Right kidney (tissue), 9 donors: ENCODE data around the gene RXFP2.

Experiments
- DNase-seq: peaks from one replicate; pipeline ENCODE4 v3.0.0-alpha.2; 2016
- long read RNA-seq, 8 donors: transcript quantifications; one replicate each; lab custom pipeline, GENCODE V29; 2026

The RXFP2 gene, protein sequence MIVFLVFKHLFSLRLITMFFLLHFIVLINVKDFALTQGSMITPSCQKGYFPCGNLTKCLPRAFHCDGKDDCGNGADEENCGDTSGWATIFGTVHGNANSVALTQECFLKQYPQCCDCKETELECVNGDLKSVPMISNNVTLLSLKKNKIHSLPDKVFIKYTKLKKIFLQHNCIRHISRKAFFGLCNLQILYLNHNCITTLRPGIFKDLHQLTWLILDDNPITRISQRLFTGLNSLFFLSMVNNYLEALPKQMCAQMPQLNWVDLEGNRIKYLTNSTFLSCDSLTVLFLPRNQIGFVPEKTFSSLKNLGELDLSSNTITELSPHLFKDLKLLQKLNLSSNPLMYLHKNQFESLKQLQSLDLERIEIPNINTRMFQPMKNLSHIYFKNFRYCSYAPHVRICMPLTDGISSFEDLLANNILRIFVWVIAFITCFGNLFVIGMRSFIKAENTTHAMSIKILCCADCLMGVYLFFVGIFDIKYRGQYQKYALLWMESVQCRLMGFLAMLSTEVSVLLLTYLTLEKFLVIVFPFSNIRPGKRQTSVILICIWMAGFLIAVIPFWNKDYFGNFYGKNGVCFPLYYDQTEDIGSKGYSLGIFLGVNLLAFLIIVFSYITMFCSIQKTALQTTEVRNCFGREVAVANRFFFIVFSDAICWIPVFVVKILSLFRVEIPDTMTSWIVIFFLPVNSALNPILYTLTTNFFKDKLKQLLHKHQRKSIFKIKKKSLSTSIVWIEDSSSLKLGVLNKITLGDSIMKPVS
- long read RNA-seq, donor 1: 0 reads
- long read RNA-seq, donor 2: 0 reads
- long read RNA-seq, donor 3: 0 reads
- long read RNA-seq, donor 4: 0 reads
- long read RNA-seq, donor 5: 0 reads
- long read RNA-seq, donor 6: 0 reads
- long read RNA-seq, donor 7: 0 reads
- long read RNA-seq, donor 8: 0 reads

DNA sequence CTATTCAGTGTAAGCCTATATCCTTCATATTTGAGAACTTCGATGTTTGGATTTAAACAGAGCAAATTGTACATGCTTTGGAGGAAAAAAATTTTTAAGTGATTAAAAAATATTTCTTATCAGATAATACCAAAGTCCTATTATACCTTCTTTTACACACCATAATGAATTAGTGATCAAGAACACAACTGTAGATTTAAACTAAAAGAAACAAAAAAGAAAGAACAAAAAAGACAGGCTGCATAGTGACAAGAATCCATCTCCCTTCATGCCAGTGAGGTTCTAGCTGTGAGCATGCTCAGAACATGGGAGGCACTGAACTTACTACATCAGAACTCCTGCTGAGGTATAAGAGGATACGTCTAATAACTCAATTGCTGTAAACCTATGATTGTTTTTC, at the start of gene RXFP2:
TSS of gene RXFP2 (plus strand) at position 301 of the 400 bp plus-strand sequence. CDS start at position 388, 87 bp downstream.
- DNase-seq: no peak

DNA sequence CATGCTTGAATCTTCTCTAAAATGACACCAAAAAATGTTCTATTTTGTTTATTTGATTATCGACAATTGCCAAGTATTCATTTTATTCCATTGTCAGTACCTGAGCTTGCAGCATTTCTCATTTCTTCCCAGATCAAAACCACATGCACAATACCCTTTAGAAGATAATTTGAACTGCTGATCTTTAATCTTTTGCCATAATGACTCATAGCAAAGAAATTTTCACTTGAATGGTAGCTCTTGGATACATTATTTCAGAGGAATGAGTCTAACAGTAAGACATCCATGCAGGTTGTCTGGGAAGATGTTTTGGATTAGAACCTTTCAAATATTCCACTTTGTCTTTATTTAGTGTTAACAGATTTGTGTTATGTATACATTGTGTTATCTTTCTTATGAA, 42.0 kb upstream of the RXFP2 start:
- DNase-seq: no peak

DNA sequence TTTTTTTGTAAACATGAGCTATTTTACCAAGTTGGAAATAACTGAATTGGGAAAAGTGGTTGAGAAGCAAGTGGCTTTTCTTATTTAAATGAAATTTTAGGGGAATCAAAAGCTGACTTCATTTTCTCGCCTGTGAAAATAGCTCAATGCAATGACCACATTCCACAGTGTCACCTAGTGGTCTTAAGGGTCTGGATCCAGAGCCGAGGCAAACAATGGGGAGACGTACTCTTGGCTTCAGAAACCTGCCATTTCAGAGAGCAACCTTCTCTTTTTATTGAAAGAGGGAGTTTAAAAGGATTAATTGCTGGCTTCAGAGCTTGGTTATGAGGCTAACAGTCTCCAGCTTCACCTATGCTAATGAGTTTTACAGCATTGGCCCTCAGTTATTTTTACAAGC, 39.7 kb upstream of the RXFP2 start:
- no peak for DNase-seq

DNA sequence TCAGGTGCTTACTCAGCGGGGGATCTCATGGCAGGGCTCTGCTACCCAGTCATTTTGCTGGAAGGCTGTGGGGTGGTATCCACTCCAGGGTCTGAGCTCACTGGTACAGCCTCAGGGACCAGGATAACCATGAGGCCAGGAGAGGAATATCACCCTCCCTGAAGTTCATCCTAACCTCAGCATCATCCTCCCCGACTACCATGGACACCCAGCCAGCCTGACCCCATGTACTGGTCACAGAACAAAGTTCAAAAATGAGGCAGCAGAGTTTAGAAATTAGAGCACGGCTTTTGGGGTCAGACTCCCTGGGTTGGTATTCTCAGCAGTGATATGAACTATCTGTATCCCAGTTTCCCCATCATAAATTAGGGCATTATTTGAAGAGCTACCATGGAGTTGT, 35.5 kb upstream of the RXFP2 start:
- DNase-seq: no peak

DNA sequence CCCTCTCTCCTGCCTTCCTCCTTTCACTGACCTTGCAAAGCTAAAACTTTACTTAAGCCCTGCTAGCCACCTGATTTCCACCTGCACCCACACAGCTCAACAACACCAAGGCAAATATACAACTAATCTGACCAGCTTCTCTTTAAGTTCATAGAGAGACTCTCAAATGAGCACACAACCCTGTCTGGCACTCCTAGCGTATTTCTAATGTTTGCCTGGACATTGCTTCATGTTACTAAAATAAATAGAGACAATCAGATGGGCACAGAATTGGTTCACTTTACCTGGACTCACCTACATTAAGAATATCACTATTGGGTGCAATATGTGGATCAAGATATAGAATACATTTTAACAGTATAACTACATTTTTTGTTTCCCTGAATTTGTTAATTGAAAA, 33.2 kb upstream of the RXFP2 start:
- no peak for DNase-seq

DNA sequence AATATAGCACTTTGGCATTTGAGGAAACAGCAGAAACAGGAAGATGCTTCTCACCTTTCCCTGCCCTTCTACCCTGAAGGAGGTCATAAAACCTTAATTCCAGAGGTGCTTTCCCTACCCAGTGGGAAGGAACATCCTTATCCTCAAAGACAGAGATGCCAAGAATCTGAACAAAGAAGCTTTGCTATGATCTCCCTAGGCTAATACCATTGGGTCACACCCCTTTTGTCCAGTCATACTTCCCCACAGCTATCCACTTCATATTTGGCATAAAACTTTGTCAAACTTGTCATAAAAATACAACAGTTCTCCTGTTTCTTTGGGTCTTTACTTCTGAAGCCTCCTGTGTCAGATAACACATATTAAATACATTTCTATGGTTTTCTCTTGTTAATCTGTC, 21.7 kb upstream of the RXFP2 start:
- no peak for DNase-seq

DNA sequence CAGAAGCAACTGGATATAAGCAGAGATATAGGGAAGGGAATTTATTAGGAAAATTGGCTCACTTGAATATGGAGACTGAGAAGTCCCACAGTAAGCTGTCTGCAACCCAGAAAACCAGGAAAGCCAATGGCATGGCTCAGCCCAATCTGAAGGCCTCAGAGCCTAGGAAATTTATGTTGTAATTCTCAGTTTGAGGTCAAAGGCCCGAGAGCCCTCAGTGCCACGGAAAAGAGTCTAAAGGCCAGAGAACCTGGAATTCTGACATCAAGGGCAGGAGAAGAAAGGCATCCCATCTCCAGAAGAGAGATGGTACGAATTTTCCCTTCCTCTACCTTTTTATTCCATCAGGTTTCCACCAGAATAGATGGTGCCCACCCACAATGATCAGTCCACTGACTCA, 20.1 kb upstream of the RXFP2 start:
- no peak for DNase-seq

DNA sequence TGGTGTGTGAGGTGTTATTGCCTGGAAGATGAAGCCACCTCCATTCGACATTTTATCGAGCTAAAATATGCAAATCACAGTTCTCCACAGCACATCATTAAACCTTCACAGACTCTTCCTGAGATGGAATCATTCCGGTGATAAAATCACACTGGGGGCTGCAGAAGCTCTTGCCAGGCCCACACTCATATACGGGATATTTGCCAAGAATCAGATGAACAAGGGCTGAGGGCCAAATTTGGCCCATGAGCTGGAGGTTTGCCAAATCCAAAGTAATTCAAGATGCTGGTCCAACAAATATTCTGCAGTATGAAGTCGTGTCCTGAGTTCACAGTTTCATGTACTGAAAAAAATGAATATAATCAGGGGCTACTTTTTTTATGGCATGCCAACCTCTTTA, 16.7 kb upstream of the RXFP2 start:
- DNase-seq: no peak

DNA sequence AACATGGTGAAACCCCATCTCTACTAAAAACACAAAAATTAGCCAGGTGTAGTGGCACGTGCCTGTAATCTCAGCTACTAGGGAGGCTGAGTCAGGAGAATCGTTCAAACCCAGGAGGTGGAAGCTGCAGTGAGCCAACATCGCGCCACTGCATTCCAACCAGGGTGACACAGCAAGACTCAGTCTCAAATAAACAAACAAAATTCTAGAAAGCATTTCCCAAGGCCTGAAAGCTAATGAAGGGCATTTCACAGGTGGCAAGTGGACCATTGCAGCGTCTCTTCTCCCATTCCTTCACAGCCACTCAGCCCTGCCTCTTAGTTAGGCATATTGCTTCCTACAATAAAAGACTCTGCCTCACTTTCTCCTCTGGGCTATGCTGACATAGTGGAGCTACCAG, 13.5 kb upstream of the RXFP2 start:
- no peak for DNase-seq

DNA sequence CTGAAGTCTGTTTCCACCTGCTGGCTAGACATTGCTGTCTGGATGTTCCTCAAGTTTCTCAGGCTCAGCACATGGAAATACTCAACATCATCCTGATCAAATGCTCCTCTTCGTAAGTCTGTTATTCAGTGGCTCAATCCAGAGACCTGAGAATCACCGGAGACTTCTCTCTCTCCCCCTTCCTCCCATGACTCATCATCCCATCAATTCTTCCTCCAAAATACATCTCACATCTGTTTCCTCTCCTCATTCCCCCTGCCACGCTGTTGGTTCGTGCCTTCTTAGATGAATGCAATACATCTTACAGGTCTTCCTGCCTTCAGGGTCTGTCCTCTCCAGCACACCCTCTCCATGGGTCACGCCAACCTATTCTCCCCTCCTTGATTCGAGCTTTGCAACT, 7.4 kb upstream of the RXFP2 start:
- no peak for DNase-seq

DNA sequence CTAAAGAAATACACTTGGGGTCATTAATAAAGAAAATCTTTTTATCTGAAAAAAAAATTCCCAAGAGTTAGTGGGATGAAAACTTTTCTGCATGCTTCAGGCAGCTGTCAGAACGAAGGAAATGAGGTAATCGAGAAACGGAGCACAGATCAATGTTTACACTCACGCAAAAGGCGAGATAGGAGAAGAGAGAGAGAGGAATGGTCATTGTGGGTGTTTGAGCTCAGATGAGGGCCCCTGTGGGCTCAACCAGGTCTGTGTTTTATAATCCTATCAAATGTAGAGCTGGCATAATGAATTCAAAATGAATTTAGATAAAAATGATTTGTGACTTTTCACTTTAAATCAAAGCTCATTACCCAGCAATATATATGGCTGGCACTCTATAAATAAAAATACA, 6.3 kb upstream of the RXFP2 start:
- no peak for DNase-seq

DNA sequence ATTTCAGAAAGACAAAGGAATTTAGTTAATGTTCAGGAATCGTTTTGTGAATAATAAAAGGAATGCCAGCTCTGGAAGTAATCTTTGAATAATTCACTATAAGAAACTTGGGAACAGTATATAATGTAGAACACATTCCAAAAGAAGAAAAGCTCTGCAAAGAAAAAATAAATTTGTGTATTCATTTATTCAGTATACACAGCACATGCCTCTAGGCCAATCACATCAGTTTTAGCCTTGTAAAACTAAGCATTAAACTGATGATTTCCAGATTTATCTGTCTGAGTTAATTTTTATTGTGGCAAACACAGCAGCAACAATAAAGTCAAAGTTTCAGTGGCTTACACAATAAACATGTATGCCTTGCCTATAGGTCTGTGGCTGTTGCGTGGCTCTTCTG, 5.7 kb upstream of the RXFP2 start:
- no peak for DNase-seq

DNA sequence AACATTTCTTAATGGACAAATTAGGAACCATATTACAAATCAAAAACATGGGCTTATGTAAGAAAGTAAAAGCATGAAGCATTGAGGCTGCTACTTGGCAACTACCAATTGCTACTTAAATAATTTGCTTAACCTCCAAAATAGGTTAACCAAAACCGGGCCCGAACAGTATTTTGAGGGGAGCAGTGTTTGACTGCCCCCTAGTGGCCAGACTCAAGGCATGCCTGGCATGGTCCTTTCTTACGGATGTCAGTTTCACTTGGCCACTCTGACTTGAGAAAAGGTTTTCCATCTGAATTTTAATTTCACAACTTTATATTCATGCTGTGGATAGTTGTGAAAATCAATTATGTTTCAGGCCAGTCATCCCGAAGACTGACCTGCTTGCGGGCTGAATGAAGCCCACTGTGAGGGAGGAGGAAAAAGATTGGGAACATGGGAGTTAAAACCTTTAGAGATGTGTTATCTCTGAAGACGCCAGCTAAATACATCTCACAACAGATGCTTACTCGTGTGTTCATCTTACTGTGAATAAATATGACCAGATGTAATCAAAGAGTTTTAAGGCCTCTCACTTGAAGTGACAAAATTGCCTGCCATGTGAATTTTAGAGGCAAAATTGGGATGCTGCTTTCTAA, 2.9 kb downstream of the RXFP2 start:
- DNase-seq: peak; percentile 48

DNA sequence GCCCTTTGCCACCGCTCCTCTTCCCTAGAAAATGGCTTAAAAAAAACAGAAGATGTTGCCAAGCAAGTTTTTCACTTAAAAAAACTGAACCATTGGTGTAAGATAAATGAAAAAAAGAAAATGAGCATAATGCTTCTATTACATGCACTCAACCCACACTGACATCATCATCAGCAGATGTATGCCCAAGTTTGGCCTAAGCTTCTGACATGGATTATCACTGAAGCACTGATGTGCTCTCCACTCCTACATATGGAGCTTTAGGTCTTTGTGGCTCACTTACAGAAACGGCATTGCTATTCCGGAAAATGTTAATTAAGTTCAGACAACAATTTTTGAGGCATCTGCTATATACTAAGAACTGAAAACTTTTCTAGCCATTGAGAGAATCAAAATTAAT, 8.0 kb downstream of the RXFP2 start:
- no peak for DNase-seq

DNA sequence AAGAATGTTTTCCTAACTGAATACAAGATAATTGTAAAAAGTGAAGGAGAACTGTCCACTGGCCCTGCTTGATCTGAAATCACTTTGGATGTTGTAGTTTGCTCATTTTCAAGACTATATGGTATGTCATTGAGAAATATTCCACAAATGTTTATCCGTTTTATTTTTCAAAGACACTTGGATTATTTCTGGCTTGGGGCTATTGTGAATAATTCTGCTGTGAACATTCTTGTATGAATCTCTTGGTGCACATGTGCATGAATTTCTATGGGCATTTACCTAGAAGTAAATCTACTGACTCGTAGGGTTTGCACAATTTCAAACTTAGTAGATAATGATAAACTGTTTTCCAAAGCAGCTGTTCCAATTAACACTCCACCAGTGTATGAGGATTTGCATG, 8.6 kb downstream of the RXFP2 start:
- no peak for DNase-seq

DNA sequence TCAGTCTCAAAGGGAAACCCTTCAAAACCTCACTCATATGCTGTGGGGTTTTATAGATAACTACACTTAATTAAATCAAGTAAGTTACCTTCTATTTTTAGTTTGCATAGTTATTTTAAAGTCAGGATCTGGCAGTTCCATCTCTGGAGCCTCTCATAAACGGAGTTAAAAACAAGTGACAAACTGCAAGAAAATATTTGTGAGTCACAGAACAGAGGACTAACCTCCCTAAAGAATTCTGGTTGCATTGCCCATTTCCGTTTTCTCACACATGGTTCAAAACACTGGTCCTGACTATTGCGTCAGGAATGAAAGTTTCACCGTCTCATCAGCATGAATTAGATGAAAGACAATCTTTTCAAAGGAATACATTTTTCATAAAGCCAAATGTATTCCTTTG, 10.6 kb downstream of the RXFP2 start:
- DNase-seq: no peak

DNA sequence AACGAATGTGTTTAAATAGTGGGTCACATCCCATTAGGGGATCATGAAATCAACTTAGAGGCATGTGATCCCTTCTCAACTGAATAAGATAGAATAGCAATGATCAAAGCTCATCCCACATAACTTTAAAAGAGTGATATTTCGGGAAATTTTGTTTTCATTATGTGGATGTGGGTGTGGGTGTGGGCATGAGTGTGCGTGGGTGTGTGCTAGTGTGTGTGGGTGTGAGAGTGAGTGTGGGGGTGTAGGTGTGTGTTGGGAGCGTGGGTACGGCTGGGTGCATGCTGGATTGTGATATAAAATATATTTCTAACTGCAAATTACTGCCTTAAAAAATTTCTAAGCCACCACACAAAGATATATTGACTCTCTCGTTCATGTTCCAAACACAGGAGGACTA, 15.9 kb downstream of the RXFP2 start:
- DNase-seq: no peak

DNA sequence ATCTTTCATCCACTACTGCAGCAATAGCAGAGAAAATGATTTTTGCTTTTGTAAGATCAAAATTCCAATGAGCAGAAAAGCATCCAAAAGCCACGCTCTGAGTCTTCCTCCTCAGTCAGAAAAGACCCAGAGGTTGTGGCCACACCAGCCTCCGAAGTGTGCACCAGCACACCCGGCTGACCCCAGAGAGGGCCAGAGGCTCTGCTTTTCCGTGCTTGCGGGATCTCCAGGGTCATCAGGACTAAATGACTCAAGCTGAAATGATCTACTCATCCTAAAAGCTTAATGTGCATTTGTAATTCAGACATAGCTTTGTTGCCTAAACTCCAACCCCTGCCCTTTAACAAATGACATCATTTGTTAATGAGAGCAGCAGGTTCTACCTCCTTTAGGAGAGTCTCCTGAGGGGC, 16.5 kb downstream of the RXFP2 start:
- no peak for DNase-seq

DNA sequence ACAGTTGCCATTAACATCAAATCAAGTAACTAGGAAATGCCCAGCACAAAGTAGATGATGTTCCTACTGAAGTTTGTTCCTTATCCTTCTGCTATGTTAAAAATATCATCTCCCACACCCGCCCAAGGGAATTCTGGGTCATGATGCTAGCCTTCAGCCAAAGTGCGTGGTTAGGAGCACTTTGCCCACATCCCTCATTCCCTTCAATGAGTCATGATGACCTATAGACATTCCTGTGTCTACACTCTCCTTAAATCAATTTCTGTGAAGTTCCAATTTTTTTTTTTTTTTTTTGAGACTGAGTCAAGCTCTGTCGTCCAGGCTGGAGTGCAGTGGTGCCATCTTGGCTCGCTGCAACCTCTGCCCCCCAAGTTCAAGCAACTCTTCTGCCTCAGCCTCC, 17.0 kb downstream of the RXFP2 start:
- DNase-seq: no peak

DNA sequence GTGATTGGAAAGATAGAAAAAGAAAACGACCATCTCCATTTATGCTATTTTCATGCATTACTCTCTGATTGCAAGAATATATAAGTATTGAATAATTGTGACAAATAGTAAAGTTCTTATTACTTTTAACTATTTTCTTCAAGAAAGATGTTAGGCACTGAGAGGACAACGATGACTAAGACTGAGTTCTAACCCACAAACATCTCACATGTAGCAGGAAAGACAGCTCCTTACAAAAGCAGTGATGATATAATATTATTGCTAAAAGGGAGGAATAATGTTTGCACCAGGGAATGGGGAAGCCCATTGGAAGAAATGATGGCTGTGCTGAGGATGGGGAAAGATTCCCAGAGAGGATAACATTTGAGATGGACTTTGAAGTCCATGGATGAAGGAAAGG, 22.6 kb downstream of the RXFP2 start:
- no peak for DNase-seq

DNA sequence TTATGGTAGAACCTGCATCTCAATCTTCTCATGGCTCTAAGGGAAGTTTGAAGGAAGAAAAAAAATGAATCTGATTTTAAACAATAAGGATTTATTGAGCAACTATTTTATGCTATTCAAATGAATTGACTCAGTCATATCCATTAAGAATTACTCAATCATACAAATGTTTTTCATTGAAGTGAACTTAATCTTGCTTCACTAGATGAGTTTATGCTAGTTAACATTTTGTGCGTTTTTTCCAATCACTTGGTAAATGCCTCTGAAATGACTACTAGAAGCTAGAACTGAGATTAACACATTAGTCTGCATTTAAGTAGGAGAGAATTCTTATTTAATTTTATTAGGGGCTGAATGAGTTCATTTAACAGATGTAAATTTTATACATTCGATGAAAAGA, 25.2 kb downstream of the RXFP2 start:
- no peak for DNase-seq

DNA sequence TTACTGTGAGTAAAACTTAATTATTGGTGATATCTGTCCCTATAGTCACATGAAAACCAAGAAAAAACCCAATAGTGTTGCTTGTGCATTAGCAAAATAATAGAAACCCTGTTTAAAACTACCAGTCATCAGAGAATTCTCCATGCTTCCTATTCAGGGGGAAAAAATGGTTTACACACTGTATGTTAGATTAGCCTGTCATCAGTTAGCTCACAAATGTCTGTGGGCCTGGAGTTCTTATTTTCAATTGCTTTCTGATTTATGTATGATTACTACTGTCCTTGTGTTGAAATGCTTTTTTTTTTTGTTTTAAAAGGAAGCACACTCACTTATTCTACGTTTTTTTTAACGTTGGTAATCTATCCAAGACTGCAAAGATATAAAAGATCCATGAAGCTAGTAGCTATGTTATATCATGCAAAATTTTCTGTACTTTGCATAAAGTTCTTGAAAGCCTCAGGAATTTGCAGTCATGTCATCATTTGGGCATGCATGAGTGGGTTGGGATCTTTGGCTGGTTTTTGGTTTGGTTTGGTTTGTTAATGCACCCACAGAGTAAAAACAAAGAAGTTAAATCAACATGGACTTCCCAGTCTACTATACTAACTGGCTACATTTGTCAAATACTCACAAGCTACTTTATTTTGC, 25.9 kb downstream of the RXFP2 start:
- DNase-seq: no peak
